WTC11 (cell line): ENCODE data around the gene LGR4. TPM values are rescaled to one million over a fixed set of nuclear protein-coding genes. Genes with fewer than 3 reads are reported as not detected.

Experiments used
- ATAC-seq: fragments of 200-7000 bp; cut with Tn5 transposase; 2 replicates; pipeline ENCODE4 v1.10.0; 2021; ENCODE audit warnings: mild to moderate bottlenecking, moderate library complexity
- CTCF ChIA-PET: fragments of 300-600 bp; sonication (Branson Sonifier 250); formaldehyde crosslinking; loops from one replicate; lab custom pipeline; 2021; ENCODE audit warnings: antibody characterized with exemption; lab: Charles Lee
- POLR2A ChIA-PET: fragments of 350-600 bp; sonication (Branson Sonifier 250); formaldehyde crosslinking; loops from one replicate; lab custom pipeline; 2021; ENCODE audit warnings: antibody characterized with exemption; lab: Charles Lee
- DNase-seq: peaks from one replicate; pipeline ENCODE4 v3.0.0; 2021; ENCODE audit warnings: low spot score
- H3K27ac Mint-ChIP-seq: 2 replicates; pipeline ENCODE4 v1.8.0; 2021; ENCODE audit warnings: mixed read lengths
- H3K27me3 Mint-ChIP-seq: 2 replicates; pipeline ENCODE4 v1.8.0; 2021; ENCODE audit warnings: low read depth, mild to moderate bottlenecking, moderate library complexity, mixed read lengths
- H3K36me3 Mint-ChIP-seq: 2 replicates; pipeline ENCODE4 v1.8.0; 2021; ENCODE audit warnings: mixed read lengths
- H3K4me1 Mint-ChIP-seq: 2 replicates; pipeline ENCODE4 v1.8.0; 2022; ENCODE audit warnings: mixed read lengths
- H3K4me3 Mint-ChIP-seq: 2 replicates; pipeline ENCODE4 v1.8.0; 2021; ENCODE audit warnings: mild to moderate bottlenecking, moderate library complexity, mixed read lengths
- H3K9me3 Mint-ChIP-seq: 2 replicates; pipeline ENCODE4 v1.8.0; 2021; ENCODE audit warnings: mixed read lengths
- ARID4B ChIP-seq: sonication (generic); formaldehyde crosslinking; IDR thresholded peaks from 2 replicates; pipeline ENCODE4 v1.8.0; 2023; ENCODE audit warnings: missing genetic modification reagents, mild to moderate bottlenecking, borderline replicate concordance
- ATF1 ChIP-seq: sonication (generic); formaldehyde crosslinking; IDR thresholded peaks from 2 replicates; pipeline ENCODE4 v1.8.1; 2023; ENCODE audit warnings: mild to moderate bottlenecking, moderate library complexity, missing genetic modification reagents
- ATF2 ChIP-seq: sonication (generic); formaldehyde crosslinking; IDR thresholded peaks from 2 replicates; pipeline ENCODE4 v1.8.1; 2022; ENCODE audit warnings: low read depth, missing genetic modification reagents, borderline replicate concordance
- CREM ChIP-seq: sonication (generic); formaldehyde crosslinking; IDR thresholded peaks from 2 replicates; pipeline ENCODE4 v1.8.1; 2022; ENCODE audit warnings: mild to moderate bottlenecking, missing genetic modification reagents, moderate library complexity
- ELF4 ChIP-seq: sonication (generic); formaldehyde crosslinking; IDR thresholded peaks from 2 replicates; pipeline ENCODE4 v1.8.1; 2022; ENCODE audit warnings: low read depth, mild to moderate bottlenecking, moderate library complexity, missing genetic modification reagents
- ESRRA ChIP-seq: sonication (generic); formaldehyde crosslinking; IDR thresholded peaks from 2 replicates; pipeline ENCODE4 v1.8.1; 2022; ENCODE audit warnings: mild to moderate bottlenecking, missing genetic modification reagents, borderline replicate concordance
- MLX ChIP-seq: sonication (generic); formaldehyde crosslinking; IDR thresholded peaks from 2 replicates; pipeline ENCODE4 v1.8.1; 2023; ENCODE audit warnings: mild to moderate bottlenecking, missing genetic modification reagents, moderate library complexity
- NFYB ChIP-seq: sonication (generic); formaldehyde crosslinking; conservative IDR thresholded peaks from 2 replicates; pipeline ENCODE4 v1.8.0; 2022; ENCODE audit warnings: low read depth, missing genetic modification reagents
- NR2C2 ChIP-seq: sonication (generic); formaldehyde crosslinking; IDR thresholded peaks from 2 replicates; pipeline ENCODE4 v1.8.0; 2022; ENCODE audit warnings: mild to moderate bottlenecking, missing genetic modification reagents
- SMAD3 ChIP-seq: sonication (generic); formaldehyde crosslinking; IDR thresholded peaks from 2 replicates; pipeline ENCODE4 v1.8.0; 2022; ENCODE audit warnings: missing genetic modification reagents, mild to moderate bottlenecking, borderline replicate concordance
- TEAD4 ChIP-seq: sonication (generic); formaldehyde crosslinking; IDR thresholded peaks from 2 replicates; pipeline ENCODE4 v1.8.0; 2022; ENCODE audit warnings: mild to moderate bottlenecking, missing genetic modification reagents
- ZBTB21 ChIP-seq: sonication (generic); formaldehyde crosslinking; IDR thresholded peaks from 2 replicates; pipeline ENCODE4 v1.8.1; 2023; ENCODE audit warnings: mild to moderate bottlenecking, missing genetic modification reagents, borderline replicate concordance
- ZNF121 ChIP-seq: sonication (generic); formaldehyde crosslinking; IDR thresholded peaks from 2 replicates; pipeline ENCODE4 v1.8.0; 2023; ENCODE audit warnings: missing genetic modification reagents
- ZNF512 ChIP-seq: sonication (generic); formaldehyde crosslinking; IDR thresholded peaks from 2 replicates; pipeline ENCODE4 v1.8.1; 2022; ENCODE audit warnings: missing genetic modification reagents, borderline replicate concordance
- ZNF671 ChIP-seq: fragments of 250-450 bp; sonication (Bioruptor Pico); IDR thresholded peaks from 2 replicates; pipeline ENCODE4 v1.8.0; 2021; ENCODE audit warnings: mild to moderate bottlenecking
- total RNA-seq: library from RNA; stranded (reverse); gene quantifications from 3 replicates; pipeline ENCODE4 v1.2.3, GENCODE V29; 2021
- TF ChIP-seq, protein P1 (sequence below): fragments of 250-450 bp; sonication (Bioruptor Pico); IDR thresholded peaks from 2 replicates; pipeline ENCODE4 v1.8.0; 2021; ENCODE audit warnings: mild to moderate bottlenecking
- TF ChIP-seq, protein P2 (sequence below): fragments of 250-450 bp; sonication (Bioruptor Pico); conservative IDR thresholded peaks from 2 replicates; pipeline ENCODE4 v1.9.0; 2021; ENCODE audit warnings: mild to moderate bottlenecking

LGR4 gene
- total RNA-seq, 1 experiment from 2014 or later: 53.8 TPM

DNA sequence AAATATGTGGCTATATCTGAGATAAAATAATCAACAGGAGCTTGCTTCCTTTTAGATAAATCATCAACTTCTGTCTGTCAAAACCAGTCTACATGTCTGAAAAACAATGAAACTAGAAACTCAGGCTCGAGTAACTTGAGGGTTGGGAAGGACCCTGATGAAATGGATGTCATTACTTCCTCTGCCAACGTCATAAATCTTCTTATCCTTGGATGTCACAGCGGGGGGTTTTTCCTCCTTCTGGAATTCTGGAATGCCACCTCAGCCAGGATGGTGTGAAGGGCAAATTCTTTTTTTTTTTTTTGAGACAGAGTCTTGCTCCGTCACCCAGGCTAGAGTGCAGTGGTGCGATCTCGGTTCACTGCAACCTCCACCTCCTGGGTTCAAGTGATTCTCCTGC is 13.4 kb downstream of the LGR4 start (continued):
- TF ChIP-seq ZNF512 (CRISPR knock-in tag): no peak
- TF ChIP-seq, protein P1, sequence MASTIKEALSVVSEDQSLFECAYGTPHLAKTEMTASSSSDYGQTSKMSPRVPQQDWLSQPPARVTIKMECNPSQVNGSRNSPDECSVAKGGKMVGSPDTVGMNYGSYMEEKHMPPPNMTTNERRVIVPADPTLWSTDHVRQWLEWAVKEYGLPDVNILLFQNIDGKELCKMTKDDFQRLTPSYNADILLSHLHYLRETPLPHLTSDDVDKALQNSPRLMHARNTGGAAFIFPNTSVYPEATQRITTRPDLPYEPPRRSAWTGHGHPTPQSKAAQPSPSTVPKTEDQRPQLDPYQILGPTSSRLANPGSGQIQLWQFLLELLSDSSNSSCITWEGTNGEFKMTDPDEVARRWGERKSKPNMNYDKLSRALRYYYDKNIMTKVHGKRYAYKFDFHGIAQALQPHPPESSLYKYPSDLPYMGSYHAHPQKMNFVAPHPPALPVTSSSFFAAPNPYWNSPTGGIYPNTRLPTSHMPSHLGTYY (CRISPR knock-in tag): no peak
- no peak for TF ChIP-seq ARID4B (CRISPR knock-in tag)
- no peak for TF ChIP-seq CREM
- TF ChIP-seq, protein P2, sequence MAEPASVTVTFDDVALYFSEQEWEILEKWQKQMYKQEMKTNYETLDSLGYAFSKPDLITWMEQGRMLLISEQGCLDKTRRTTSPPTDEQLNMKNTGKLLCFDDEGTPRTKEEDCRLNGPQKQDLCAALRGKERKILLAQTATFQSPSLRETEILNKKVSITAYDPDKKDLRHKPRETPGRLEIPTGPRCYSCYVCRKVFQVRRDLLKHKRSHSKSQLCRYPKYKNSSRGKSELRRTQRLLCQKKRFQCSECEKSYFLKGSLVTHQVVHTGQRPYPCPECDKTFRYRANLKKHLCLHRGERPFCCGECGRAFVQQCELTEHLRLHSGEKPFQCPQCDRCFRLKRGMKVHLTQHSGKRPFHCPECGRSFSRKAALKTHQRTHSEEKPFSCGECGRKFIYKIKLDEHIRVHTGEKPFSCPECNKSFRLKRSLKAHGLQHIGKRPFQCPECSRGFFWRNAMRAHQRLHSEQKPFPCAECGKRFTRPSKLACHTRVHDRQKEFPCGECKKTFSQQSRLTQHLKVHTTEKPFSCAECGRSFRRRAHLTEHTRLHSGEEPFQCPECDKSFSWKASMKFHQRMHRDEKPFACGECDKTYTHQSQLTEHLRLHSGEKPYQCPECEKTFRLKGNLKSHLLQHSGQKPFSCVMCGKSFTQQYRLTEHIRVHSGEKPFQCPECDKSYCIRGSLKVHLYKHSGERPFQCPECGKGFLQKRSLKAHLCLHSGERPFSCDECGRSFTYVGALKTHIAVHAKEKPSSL (CRISPR knock-in tag): no peak
- no peak for TF ChIP-seq TEAD4 (CRISPR knock-in tag)
- TF ChIP-seq ATF1 (CRISPR knock-in tag): no peak
- TF ChIP-seq, all 79 proteins: peak for 0

GRCh38 chr11:27458182-27458581 is 14.4 kb downstream of the LGR4 start:
- Mint-ChIP-seq H3K4me1 (peaks cover 79% of the 10 kb centered on the region), H3K9me3 (peaks cover 22% of the 10 kb centered on the region), H3K4me3 (no peak overlapping the region), H3K36me3 (peaks cover 26% of the 10 kb centered on the region), H3K27me3 (no peaks in the 10 kb centered on the region), H3K27ac (peak overlapping the region; percentile 52; the same call in 1 of the 2 replicates)
- POLR2A ChIA-PET: no interaction called here
- TF ChIP-seq ZNF121 (no peak), ZNF671 (CRISPR knock-in tag) (no peak), SMAD3 (CRISPR knock-in tag) (no peak), ESRRA (CRISPR knock-in tag) (no peak), ELF4 (CRISPR knock-in tag) (no peak), ZBTB21 (CRISPR knock-in tag) (no peak), MLX (CRISPR knock-in tag) (no peak), ATF2 (CRISPR knock-in tag) (no peak), NFYB (CRISPR knock-in tag) (no peak), NR2C2 (no peak)
- CTCF ChIA-PET: no interaction called here
- ATAC-seq: no peak
- no peak for DNase-seq
